K562 (cell line): ENCODE measurements around the gene AKAP12. TPM values are rescaled to one million over a fixed set of nuclear protein-coding genes. Genes with fewer than 3 reads are reported as not detected.

Experiments used
- ATAC-seq: fragments of 200-7000 bp; cut with Tn5 transposase; 3 replicates; pipeline ENCODE4 v1.9.1; 2020; ENCODE audit warnings: moderate library complexity
- BruUV-seq: library from RNA; stranded (reverse); fragments of 400-500 nt; replicated peaks from 2 replicates; lab custom pipeline; 2021; lab: Mats Ljungman, UMichigan
- CTCF ChIA-PET: fragments of 300-600 bp; formaldehyde crosslinking; extraction: SDS; loops from one replicate; lab custom pipeline; 2021; ENCODE audit warnings: low intra/inter-chr PET ratio; lab: Yijun Ruan, JAX
- POLR2A ChIA-PET: fragments of 300-600, 350-650 bp; sonication (Branson Sonifier 250); formaldehyde crosslinking; extraction: SDS; loops from one replicate; lab custom pipeline; 2021; ENCODE audit warnings: antibody characterized with exemption, inconsistent platforms; lab: Yijun Ruan, JAX
- DNase-seq, 4 experiments: peaks; one replicate each; pipeline versions ENCODE4 v3.0.0 to v3.0.0-alpha.2; 2011 to 2018; ENCODE audit warnings: low spot score in 3 of 4, mixed read lengths in 3 of 4; ENCODE audit errors: extremely low read depth in 1 of 4
- FAIRE-seq: peaks from 2 replicates; lab custom pipeline; 2011; peaks lifted over from hg19 to GRCh38; lab: Jason Lieb, UNC
- H2AFZ ChIP-seq: 2 replicates; pipeline ENCODE4 v1.6.0; 2011; ENCODE audit warnings: low read depth, low read length, control low read depth, inconsistent platforms
- H3K27ac ChIP-seq: fragments of 200-600 bp; 3 replicates; pipeline ENCODE4 v1.8.0; 2011; ENCODE audit warnings: low read depth, mild to moderate bottlenecking, control low read depth, inconsistent platforms, low read length, moderate library complexity, mixed read lengths; ENCODE audit errors: extremely low read depth
- H3K27me3 ChIP-seq, 2 experiments: fragments of 300-600 bp in 1 of 2; 2 replicates in 1 of 2; 3 replicates in 1 of 2; pipeline versions ENCODE4 v1.6.0 to v1.8.0; 2011; ENCODE audit warnings: inconsistent platforms in 2 of 2, low read length in 2 of 2, mild to moderate bottlenecking in 1 of 2, mixed read lengths in 1 of 2, moderate library complexity in 1 of 2; ENCODE audit not compliant: control insufficient read depth in 2 of 2, insufficient read depth in 2 of 2
- H3K36me3 ChIP-seq: fragments of 300-600 bp; 3 replicates; pipeline ENCODE4 v1.8.0; 2011; ENCODE audit warnings: mild to moderate bottlenecking, low read length, inconsistent platforms; ENCODE audit not compliant: control insufficient read depth, insufficient read depth
- H3K4me1 ChIP-seq, 2 experiments: fragments of 200-600 bp in 1 of 2; replicated peaks in 1 of 2; 2 replicates in 1 of 2; 3 replicates in 1 of 2; pipeline versions ENCODE4 v1.5.1 to v1.8.0; 2011; ENCODE audit warnings: inconsistent platforms in 2 of 2, low read length in 2 of 2, mild to moderate bottlenecking in 1 of 2, mixed read lengths in 1 of 2, moderate library complexity in 1 of 2; ENCODE audit not compliant: control insufficient read depth in 2 of 2, insufficient read depth in 2 of 2
- H3K4me2 ChIP-seq: 2 replicates; pipeline ENCODE4 v1.6.1; 2011; ENCODE audit warnings: low read length, control low read depth, inconsistent platforms, mixed read lengths; ENCODE audit not compliant: insufficient read depth
- H3K4me3 ChIP-seq: fragments of 200-600 bp; sonication (generic), shearing (Covaris generic); 2 replicates; pipeline ENCODE4 v1.5.1; 2016; ENCODE audit warnings: control low read depth, inconsistent platforms
- H3K79me2 ChIP-seq: fragments of 200-600 bp; 3 replicates; pipeline ENCODE4 v1.8.0; 2011; ENCODE audit warnings: low read length, inconsistent platforms; ENCODE audit not compliant: control insufficient read depth, insufficient read depth
- H3K9ac ChIP-seq, 2 experiments: 2 replicates each; pipeline versions ENCODE4 v1.6.0 to v1.6.1; 2011; ENCODE audit warnings: low read depth in 2 of 2, low read length in 2 of 2, control low read depth in 1 of 2, inconsistent platforms in 1 of 2, mild to moderate bottlenecking in 1 of 2, mixed read lengths in 1 of 2; ENCODE audit not compliant: insufficient read depth in 1 of 2
- H3K9me1 ChIP-seq: one replicate; pipeline ENCODE4 v1.6.0; 2011; ENCODE audit warnings: inconsistent platforms, mild to moderate bottlenecking, low read length, moderate library complexity; ENCODE audit not compliant: control insufficient read depth, insufficient read depth
- H3K9me3 ChIP-seq: replicated peaks from 2 replicates; pipeline ENCODE4 v1.5.1; 2011; ENCODE audit warnings: low read depth, low read length, inconsistent platforms; ENCODE audit not compliant: control insufficient read depth, insufficient read depth
- H4K20me1 ChIP-seq: replicated peaks from 2 replicates; pipeline ENCODE4 v1.6.1; 2011; ENCODE audit warnings: low read length, inconsistent platforms, mixed read lengths; ENCODE audit not compliant: control insufficient read depth, insufficient read depth
- ARID1B ChIP-seq: fragments of 450-650 bp; IDR thresholded peaks from 2 replicates; pipeline ENCODE4 v1.6.1; 2016; ENCODE audit warnings: antibody characterized with exemption, mild to moderate bottlenecking, inconsistent platforms
- BRD9 ChIP-seq: fragments of 450-650 bp; IDR thresholded peaks from 2 replicates; pipeline ENCODE4 v1.6.1; 2018; ENCODE audit warnings: low read depth; ENCODE audit not compliant: partially characterized antibody
- EZH2 ChIP-seq: IDR thresholded peaks from 2 replicates; pipeline ENCODE4 v1.6.1; 2012; ENCODE audit warnings: low read depth, mild to moderate bottlenecking, inconsistent platforms, low read length, borderline replicate concordance
- HDGF ChIP-seq: fragments of 450-650 bp; IDR thresholded peaks from 2 replicates; pipeline ENCODE4 v1.6.1; 2016
- KDM5B ChIP-seq: fragments of 200-600 bp; sonication (generic); IDR thresholded peaks from 2 replicates; pipeline ENCODE4 v1.6.1; 2012; ENCODE audit warnings: low read depth, mild to moderate bottlenecking, moderate library complexity, low read length, control low read depth, inconsistent platforms; ENCODE audit not compliant: insufficient replicate concordance
- MAFG ChIP-seq: fragments of 450-650 bp; conservative IDR thresholded peaks from 2 replicates; pipeline ENCODE4 v1.6.1; 2016; ENCODE audit warnings: missing genetic modification characterization, missing compliant biosample characterization
- NFIX ChIP-seq: fragments of 250-450 bp; sonication (Bioruptor Pico); IDR thresholded peaks from 2 replicates; pipeline ENCODE4 v1.4.0; 2020; ENCODE audit warnings: low read depth, mild to moderate bottlenecking, moderate library complexity
- PYGO2 ChIP-seq: fragments of 450-650 bp; IDR thresholded peaks from 2 replicates; pipeline ENCODE4 v1.6.1; 2016; ENCODE audit warnings: mild to moderate bottlenecking, missing genetic modification characterization, moderate library complexity, missing compliant biosample characterization
- RBM25 ChIP-seq: fragments of 200-400 bp; formaldehyde crosslinking; IDR thresholded peaks from 2 replicates; pipeline ENCODE4 v1.6.1; 2018; ENCODE audit warnings: low read length, low read depth, moderate library complexity; ENCODE audit not compliant: severe bottlenecking
- RNF2 ChIP-seq: sonication (generic); IDR thresholded peaks from 2 replicates; pipeline ENCODE4 v1.6.1; 2016
- TAL1 ChIP-seq: fragments of 450-650 bp; IDR thresholded peaks from 2 replicates; pipeline ENCODE4 v1.6.1; 2016; ENCODE audit warnings: mild to moderate bottlenecking
- USF1 ChIP-seq: sonication (generic); formaldehyde crosslinking; IDR thresholded peaks from 2 replicates; pipeline ENCODE4 v1.9.0; 2022; ENCODE audit warnings: mild to moderate bottlenecking, missing genetic modification reagents
- ZFP1 ChIP-seq: fragments of 450-650 bp; formaldehyde crosslinking; IDR thresholded peaks from 2 replicates; pipeline ENCODE4 v1.4.0; 2020; ENCODE audit warnings: mild to moderate bottlenecking, mixed read lengths
- WGBS: fragments of 100-300 bp; shearing (Covaris generic); methylation state at CpG from one replicate; pipeline ENCODE4 v1.1.6; 2016; ENCODE audit warnings: low coverage, mixed read lengths; ENCODE audit not compliant: insufficient coverage; ENCODE audit errors: missing lambda C conversion rate; 5-methylcytosine and 5-hydroxymethylcytosine counted together
- in situ Hi-C: fragments of 300-500 bp; cut with MboI; formaldehyde crosslinking; loops from 4 replicates; pipeline ENCODE4 v1.15.0; 2018; ENCODE audit warnings: inconsistent platforms, mixed read lengths
- intact Hi-C: fragments of 100-400 bp; cut with micrococcal nuclease; formaldehyde crosslinking; loops from 2 replicates; pipeline ENCODE4 v1.14.2; 2022
- polyA plus RNA-seq, 8 experiments: library from polyadenylated mRNA; depleted of rRNA in 4 of 8; stranded (reverse) in 5 of 8; unstranded in 3 of 8; fragments of >200 nt; fragmentation: Nextera tagmentation in 2 of 8; fragmentation: Illumina TruSeq in 1 of 8; extraction: Ambion mirVana in 2 of 8; extraction: Trizol in 1 of 8; gene quantifications; 2 replicates each; pipeline versions ENCODE4 v1.2.1 to v1.2.3, GENCODE V29; 2011 to 2014; ENCODE audit warnings: inconsistent platforms in 1 of 8, missing spikeins in 1 of 8
- total RNA-seq, 7 experiments: library from RNA; depleted of rRNA in 6 of 7; stranded (reverse); fragments of >200 nt in 6 of 7; fragmentation: Illumina TruSeq in 2 of 7; extraction: Trizol in 2 of 7; gene quantifications; 2 replicates each; pipeline versions ENCODE4 v1.2.1 to v1.2.3, GENCODE V29; 2011 to 2021; ENCODE audit warnings: low replicate concordance in 1 of 7
- TF ChIP-seq, protein P1 (sequence below): fragments of 450-650 bp; formaldehyde crosslinking; IDR thresholded peaks from 2 replicates; pipeline ENCODE4 v1.4.0; 2020; ENCODE audit warnings: mild to moderate bottlenecking, moderate library complexity
- TF ChIP-seq, protein P2 (sequence below): fragments of 250-450 bp; sonication (Bioruptor Pico); IDR thresholded peaks from 2 replicates; pipeline ENCODE4 v1.8.0; 2022; ENCODE audit warnings: moderate library complexity, mild to moderate bottlenecking, inconsistent platforms
- TF ChIP-seq, protein P3 (sequence below): sonication (generic); IDR thresholded peaks from 2 replicates; pipeline ENCODE4 v1.6.1; 2016

AKAP12 gene
- total and polyA plus RNA-seq, 9 of the 15 experiments (the other 6 are each of a cell fraction or from before 2014, with no cell fraction given), result 0.08 to 2.0 (median 0.62) TPM

DNA sequence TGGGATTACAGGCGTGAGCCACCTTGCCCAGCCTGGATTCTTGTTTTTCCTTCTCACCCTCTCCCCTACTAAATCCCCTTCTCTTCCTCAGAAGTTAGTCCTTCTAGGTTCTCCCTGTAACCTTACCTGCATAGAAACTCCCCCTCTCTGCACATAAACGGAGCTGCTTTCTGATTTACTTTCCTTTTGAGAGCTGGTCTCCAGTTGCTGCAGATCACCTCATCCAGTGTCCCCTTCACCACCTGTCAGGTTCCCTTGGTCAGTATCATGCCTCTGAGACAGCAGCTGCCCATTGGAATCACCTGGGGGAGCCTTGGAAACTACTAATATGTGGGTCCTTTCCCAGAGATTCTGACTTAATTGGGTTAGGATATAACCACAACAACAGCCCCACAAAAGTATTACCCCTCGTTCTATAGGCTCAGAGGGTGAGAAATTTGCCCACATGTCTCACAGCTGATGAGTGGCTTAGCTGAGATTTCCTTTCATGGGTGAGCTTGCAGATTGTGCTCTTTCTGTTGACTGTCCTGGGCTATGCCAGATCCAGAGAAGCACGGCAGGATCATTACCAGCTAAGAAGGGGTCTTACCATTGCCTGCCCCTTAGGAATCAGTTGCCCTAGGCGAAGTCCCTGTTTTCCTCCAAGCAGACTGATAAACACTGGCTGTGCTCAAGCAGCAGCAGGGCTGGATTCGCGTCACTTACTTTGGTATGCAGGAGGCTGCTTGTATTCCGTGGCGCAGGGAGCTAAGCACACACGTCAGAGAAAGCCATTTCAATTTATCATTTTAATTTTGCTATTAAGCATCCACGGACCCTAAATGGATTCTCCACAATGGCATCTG is 51.3 kb downstream of the AKAP12 start:
- ChIA-PET POLR2A (interaction anchor here (0.6 kb wide), 1 partner anchor 15 kb away, joined by 3 read pairs; no protein-coding TSS in a partner anchor), CTCF (no interaction called here)
- no peak overlapping the region for H3K4me2 ChIP-seq
- H2AFZ ChIP-seq, result no peak overlapping the region
- in situ Hi-C loops (no loop called here), intact Hi-C loops (no loop called here)
- peaks cover 58 to 69% of the 10 kb centered on the region in 2 experiments for H3K27me3 ChIP-seq
- H3K9me3 ChIP-seq, result no peaks in the 10 kb centered on the region
- H3K27ac ChIP-seq, result no peak overlapping the region
- ATAC-seq (no peak), FAIRE-seq (no peak), DNase-seq (no peak)
- H3K9me1 ChIP-seq, result no peaks in the 10 kb centered on the region
- no peak overlapping the region for H3K4me3 ChIP-seq
- 2% methylated on average over 11 of the region's 11 CpGs for WGBS
- no peak for TF ChIP-seq KDM5B
- no peak for TF ChIP-seq MAFG (tag)
- no peak for TF ChIP-seq RBM25
- TF ChIP-seq PYGO2, result no peak
- no peak for TF ChIP-seq HDGF
- TF ChIP-seq EZH2, result no peak
- TF ChIP-seq, protein P1, sequence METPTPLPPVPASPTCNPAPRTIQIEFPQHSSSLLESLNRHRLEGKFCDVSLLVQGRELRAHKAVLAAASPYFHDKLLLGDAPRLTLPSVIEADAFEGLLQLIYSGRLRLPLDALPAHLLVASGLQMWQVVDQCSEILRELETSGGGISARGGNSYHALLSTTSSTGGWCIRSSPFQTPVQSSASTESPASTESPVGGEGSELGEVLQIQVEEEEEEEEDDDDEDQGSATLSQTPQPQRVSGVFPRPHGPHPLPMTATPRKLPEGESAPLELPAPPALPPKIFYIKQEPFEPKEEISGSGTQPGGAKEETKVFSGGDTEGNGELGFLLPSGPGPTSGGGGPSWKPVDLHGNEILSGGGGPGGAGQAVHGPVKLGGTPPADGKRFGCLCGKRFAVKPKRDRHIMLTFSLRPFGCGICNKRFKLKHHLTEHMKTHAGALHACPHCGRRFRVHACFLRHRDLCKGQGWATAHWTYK (CRISPR knock-in tag), result no peak
- no peak for TF ChIP-seq USF1 (CRISPR knock-in tag)
- TF ChIP-seq, protein P2, sequence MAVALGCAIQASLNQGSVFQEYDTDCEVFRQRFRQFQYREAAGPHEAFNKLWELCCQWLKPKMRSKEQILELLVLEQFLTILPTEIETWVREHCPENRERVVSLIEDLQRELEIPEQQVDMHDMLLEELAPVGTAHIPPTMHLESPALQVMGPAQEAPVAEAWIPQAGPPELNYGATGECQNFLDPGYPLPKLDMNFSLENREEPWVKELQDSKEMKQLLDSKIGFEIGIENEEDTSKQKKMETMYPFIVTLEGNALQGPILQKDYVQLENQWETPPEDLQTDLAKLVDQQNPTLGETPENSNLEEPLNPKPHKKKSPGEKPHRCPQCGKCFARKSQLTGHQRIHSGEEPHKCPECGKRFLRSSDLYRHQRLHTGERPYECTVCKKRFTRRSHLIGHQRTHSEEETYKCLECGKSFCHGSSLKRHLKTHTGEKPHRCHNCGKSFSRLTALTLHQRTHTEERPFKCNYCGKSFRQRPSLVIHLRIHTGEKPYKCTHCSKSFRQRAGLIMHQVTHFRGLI (CRISPR knock-in tag), result no peak
- TF ChIP-seq NFIX (CRISPR knock-in tag), result no peak
- TF ChIP-seq, protein P3, sequence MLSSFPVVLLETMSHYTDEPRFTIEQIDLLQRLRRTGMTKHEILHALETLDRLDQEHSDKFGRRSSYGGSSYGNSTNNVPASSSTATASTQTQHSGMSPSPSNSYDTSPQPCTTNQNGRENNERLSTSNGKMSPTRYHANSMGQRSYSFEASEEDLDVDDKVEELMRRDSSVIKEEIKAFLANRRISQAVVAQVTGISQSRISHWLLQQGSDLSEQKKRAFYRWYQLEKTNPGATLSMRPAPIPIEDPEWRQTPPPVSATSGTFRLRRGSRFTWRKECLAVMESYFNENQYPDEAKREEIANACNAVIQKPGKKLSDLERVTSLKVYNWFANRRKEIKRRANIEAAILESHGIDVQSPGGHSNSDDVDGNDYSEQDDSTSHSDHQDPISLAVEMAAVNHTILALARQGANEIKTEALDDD, result no peak
- no peak for TF ChIP-seq RNF2
- no peak for TF ChIP-seq ARID1B
- TF ChIP-seq TAL1, result no peak
- TF ChIP-seq BRD9, result no peak
- TF ChIP-seq ZFP1, result no peak
- no peak overlapping the region for H3K9ac ChIP-seq
- H3K4me1 ChIP-seq, result no peaks in the 10 kb centered on the region
- H3K79me2 ChIP-seq, result no peaks in the 10 kb centered on the region
- BruUV-seq, result no TSS peak
- H3K36me3 ChIP-seq, result no peaks in the 10 kb centered on the region
- H4K20me1 ChIP-seq, result 0 out of 2 replicates have a peak, but pooled peaks cover 3% of the 10 kb centered on the region
